Muscle layer of duodenum (tissue), 2 donors: Measurements from ENCODE around the gene SDK1.
"Not testable (repeated sequence)": the region's sequence is repeated elsewhere in the genome, so short reads cannot be mapped to it uniquely, and the experiment has no call there.

Experiments
- H3K27ac ChIP-seq: one replicate; pipeline ENCODE4 v1.7.0; 2013; ENCODE audit warnings: mild to moderate bottlenecking, low read length
- H3K27me3 ChIP-seq: one replicate; pipeline ENCODE4 v1.7.0; 2013; ENCODE audit warnings: low read depth, mild to moderate bottlenecking, control low read depth, low read length
- H3K36me3 ChIP-seq, 2 donors: one replicate each; pipeline ENCODE4 v1.7.0; 2013; ENCODE audit warnings: low read length in 2 of 2, control low read depth in 1 of 2, mild to moderate bottlenecking in 1 of 2; ENCODE audit not compliant: insufficient read depth in 2 of 2, control insufficient read depth in 1 of 2
- H3K4me1 ChIP-seq, 2 donors: one replicate each; pipeline ENCODE4 v1.7.0; 2013; ENCODE audit warnings: low read length in 2 of 2, mild to moderate bottlenecking in 2 of 2, control low read depth in 1 of 2, moderate library complexity in 1 of 2; ENCODE audit not compliant: insufficient read depth in 2 of 2, control insufficient read depth in 1 of 2
- H3K4me3 ChIP-seq, 2 donors: one replicate each; pipeline ENCODE4 v1.7.0; 2013; ENCODE audit warnings: low read length in 2 of 2, low read depth in 1 of 2, mild to moderate bottlenecking in 1 of 2
- H3K9me3 ChIP-seq, 2 donors: one replicate each; pipeline ENCODE4 v1.7.0; 2013; ENCODE audit warnings: low read length in 2 of 2, control low read depth in 1 of 2, mild to moderate bottlenecking in 1 of 2; ENCODE audit not compliant: control insufficient read depth in 1 of 2
- donor health status: healthy.

SDK1 gene

GRCh38 chr7:3955751-3956696 lies 655.0 kb downstream of the SDK1 start:
- no peak overlapping the region for H3K4me3 ChIP-seq
- H3K4me1 ChIP-seq = no peaks in the 10 kb centered on the region
- no peaks in the 10 kb centered on the region for H3K27me3 ChIP-seq
- H3K27ac ChIP-seq = no peak overlapping the region
- H3K9me3 ChIP-seq = no peaks in the 10 kb centered on the region
- peaks cover 0 to 3% of the 10 kb centered on the region in 2 donors for H3K36me3 ChIP-seq

- H3K36me3 ChIP-seq = peaks cover 0 to under 1% of the 10 kb centered on the region in 2 donors
- H3K4me3 ChIP-seq = no peak overlapping the region
- H3K27me3 ChIP-seq = no peaks in the 10 kb centered on the region
- H3K9me3 ChIP-seq = no peaks in the 10 kb centered on the region
- no peaks in the 10 kb centered on the region for H3K4me1 ChIP-seq
- H3K27ac ChIP-seq = no peak overlapping the region
These were observed 655.9 kb downstream of the SDK1 start for GRCh38 chr7:3956949-3957348.

- H3K9me3 ChIP-seq = no peaks in the 10 kb centered on the region
- H3K36me3 ChIP-seq = no peaks in the 10 kb centered on the region
- no peaks in the 10 kb centered on the region for H3K4me1 ChIP-seq
- H3K27ac ChIP-seq = no peak overlapping the region
- no peaks in the 10 kb centered on the region for H3K27me3 ChIP-seq
- H3K4me3 ChIP-seq = no peak overlapping the region
These were observed 656.5 kb downstream of the SDK1 start for GRCh38 chr7:3957472-3958108.

GRCh38 chr7:3958109-3958483 lies 657.0 kb downstream of the SDK1 start:
- H3K4me3 ChIP-seq = no peak overlapping the region
- no peaks in the 10 kb centered on the region for H3K36me3 ChIP-seq
- no peak overlapping the region for H3K27ac ChIP-seq
- no peaks in the 10 kb centered on the region for H3K4me1 ChIP-seq
- H3K9me3 ChIP-seq = no peaks in the 10 kb centered on the region
- no peaks in the 10 kb centered on the region for H3K27me3 ChIP-seq

GRCh38 chr7:3959364-3959763 lies 658.3 kb downstream of the SDK1 start:
- no peak overlapping the region for H3K4me3 ChIP-seq
- no peaks in the 10 kb centered on the region for H3K4me1 ChIP-seq
- H3K27me3 ChIP-seq = no peaks in the 10 kb centered on the region
- no peaks in the 10 kb centered on the region for H3K36me3 ChIP-seq
- no peak overlapping the region for H3K27ac ChIP-seq
- H3K9me3 ChIP-seq = no peaks in the 10 kb centered on the region

- Histone ChIP-seq H3K36me3 (no peaks in the 10 kb centered on the region), H3K9me3 (no peaks in the 10 kb centered on the region), H3K27ac (no peak overlapping the region), H3K4me1 (no peaks in the 10 kb centered on the region), H3K27me3 (no peaks in the 10 kb centered on the region), H3K4me3 (no peak overlapping the region)
These were observed 659.2 kb downstream of the SDK1 start for GRCh38 chr7:3960050-3960763.

GRCh38 chr7:3960942-3961341 lies 659.9 kb downstream of the SDK1 start:
- Histone ChIP-seq H3K36me3 (no peaks in the 10 kb centered on the region), H3K4me1 (no peaks in the 10 kb centered on the region), H3K27ac (no peak overlapping the region), H3K4me3 (no peak overlapping the region), H3K9me3 (no peaks in the 10 kb centered on the region), H3K27me3 (no peaks in the 10 kb centered on the region)

GRCh38 chr7:3961857-3962503 lies 660.9 kb downstream of the SDK1 start:
- Histone ChIP-seq H3K4me3 (no peak overlapping the region), H3K9me3 (no peaks in the 10 kb centered on the region), H3K4me1 (no peaks in the 10 kb centered on the region), H3K27me3 (no peaks in the 10 kb centered on the region), H3K36me3 (peaks cover 0 to 1% of the 10 kb centered on the region in 2 donors), H3K27ac (no peak overlapping the region)

GRCh38 chr7:3963768-3964167 lies 662.7 kb downstream of the SDK1 start:
- H3K4me1 ChIP-seq, H3K27ac ChIP-seq, H3K4me3 ChIP-seq, H3K9me3 ChIP-seq, H3K27me3 ChIP-seq: not testable (repeated sequence)
- peaks cover 0 to 13% of the 10 kb centered on the region in 2 donors for H3K36me3 ChIP-seq

GRCh38 chr7:3964980-3965606 lies 664.0 kb downstream of the SDK1 start:
- H3K4me3 ChIP-seq = no peak overlapping the region
- no peak overlapping the region for H3K27ac ChIP-seq
- H3K27me3 ChIP-seq = no peaks in the 10 kb centered on the region
- H3K9me3 ChIP-seq = no peaks in the 10 kb centered on the region
- H3K36me3 ChIP-seq = peaks cover 0 to 19% of the 10 kb centered on the region in 2 donors
- no peaks in the 10 kb centered on the region for H3K4me1 ChIP-seq
